Measurements from ENCODE around the gene ITSN2. TPM values are rescaled to one million over a fixed set of nuclear protein-coding genes. Genes with fewer than 3 reads are reported as not detected.

ITSN2 gene
- total RNA-seq, 1 experiment from 2014 or later, result 21.9 TPM

DNA sequence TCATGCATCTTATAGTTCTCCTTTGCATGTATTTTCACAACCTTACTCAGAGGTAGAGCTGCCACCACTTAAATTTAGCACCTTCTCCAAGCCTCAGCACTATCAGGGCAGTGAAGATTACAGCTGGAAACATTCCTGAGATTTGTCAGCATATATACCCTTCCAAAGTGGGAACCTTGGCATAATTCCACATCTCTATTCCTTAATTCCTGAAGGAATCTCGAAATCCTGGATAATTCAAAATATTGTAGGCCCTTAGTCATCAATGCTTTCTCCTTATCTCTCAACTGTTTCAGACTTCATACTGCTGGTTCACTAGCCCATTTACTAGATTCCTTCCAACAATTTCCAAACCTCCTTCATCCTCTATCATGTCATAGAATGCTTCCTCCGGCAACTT lies 87.4 kb downstream of the ITSN2 start:
- TF ChIP-seq EZH2phosphoT487 (IDR thresholded peaks at IDR 0.05; ENCODE audit: borderline replicate concordance, low read length) (no peak), CTCF (conservative IDR thresholded peaks at IDR 0.05; ENCODE audit: low read depth, low read length) (no peak), EZH2 (IDR thresholded peaks at IDR 0.05; ENCODE audit: low read length, unreplicated experiment) (no peak)
- ChIA-PET CTCF (no interaction called here), POLR2A (ENCODE audit: unreplicated experiment) (no interaction called here)
- H4K20me1 ChIP-seq (ENCODE audit: low read length), result no peaks in the 10 kb centered on the region
- H3K79me2 ChIP-seq (ENCODE audit: low read length), result no peaks in the 10 kb centered on the region
- peaks cover 19% of the 10 kb centered on the region for H3K36me3 ChIP-seq (ENCODE audit: low read depth, low read length)
- intact Hi-C loops (cut with micrococcal nuclease), result no loop called here
- H3K4me3 ChIP-seq (ENCODE audit: low read length), result no peak overlapping the region
- H3K9me2 ChIP-seq (replicated peaks; ENCODE audit: low read length), result no peaks in the 10 kb centered on the region
- peaks cover 32% of the 10 kb centered on the region for H3K4me1 ChIP-seq (ENCODE audit: insufficient read depth, low read length)
- no peak overlapping the region for H3K4me2 ChIP-seq (ENCODE audit: low read length)
- H3K9me3 ChIP-seq (ENCODE audit: low read length), result no peaks in the 10 kb centered on the region
- H3K9ac ChIP-seq (ENCODE audit: low read length), result no peak overlapping the region
- DNase-seq (no peak), ATAC-seq (no peak)
- H2AFZ ChIP-seq (ENCODE audit: low read length), result no peak overlapping the region
- H3K27me3 ChIP-seq (ENCODE audit: low read length), result no peaks in the 10 kb centered on the region
- H3F3A ChIP-seq (ENCODE audit: low read length, unreplicated experiment), result no peaks in the 10 kb centered on the region
- BruUV-seq (replicated peaks), result no TSS peak
- H3K27ac ChIP-seq (ENCODE audit: low read length), result no peak overlapping the region

- no peaks in the 10 kb centered on the region for H3K79me2 ChIP-seq (ENCODE audit: low read length)
Observed at GRCh38 chr2:24272161-24272802, 88.1 kb downstream of the ITSN2 start.

More at GRCh38 chr2:24272161-24272802, 88.1 kb downstream of the ITSN2 start:
- POLR2A ChIA-PET (ENCODE audit: unreplicated experiment), result no interaction called here
- Histone ChIP-seq H3K9ac (ENCODE audit: low read length) (no peak overlapping the region), H3F3A (ENCODE audit: low read length, unreplicated experiment) (no peaks in the 10 kb centered on the region), H3K9me2 (replicated peaks; ENCODE audit: low read length) (no peaks in the 10 kb centered on the region), H3K27me3 (ENCODE audit: low read length) (no peaks in the 10 kb centered on the region), H2AFZ (ENCODE audit: low read length) (no peak overlapping the region), H3K4me3 (ENCODE audit: low read length) (no peak overlapping the region), H4K20me1 (ENCODE audit: low read length) (no peaks in the 10 kb centered on the region), H3K4me2 (ENCODE audit: low read length) (no peak overlapping the region), H3K9me3 (ENCODE audit: low read length) (no peaks in the 10 kb centered on the region), H3K27ac (ENCODE audit: low read length) (no peak overlapping the region), H3K36me3 (ENCODE audit: low read depth, low read length) (peaks cover 19% of the 10 kb centered on the region), H3K4me1 (ENCODE audit: insufficient read depth, low read length) (peaks cover 32% of the 10 kb centered on the region)
- TF ChIP-seq EZH2 (IDR thresholded peaks at IDR 0.05; ENCODE audit: low read length, unreplicated experiment) (no peak), EZH2phosphoT487 (IDR thresholded peaks at IDR 0.05; ENCODE audit: borderline replicate concordance, low read length) (no peak), CTCF (conservative IDR thresholded peaks at IDR 0.05; ENCODE audit: low read depth, low read length) (no peak)
- CTCF ChIA-PET, result no interaction called here
- no TSS peak for BruUV-seq (replicated peaks)
- DNase-seq, result no peak
- intact Hi-C loops (cut with micrococcal nuclease), result no loop called here
- ATAC-seq, result no peak
